HG02798 (cell line): ENCODE measurements around the gene MOB3B.
"Not testable (repeated sequence)": the region's sequence is repeated elsewhere in the genome, so short reads cannot be mapped to it uniquely, and the experiment has no call there.

Source experiments
- ATAC-seq: cut with Tn5 transposase; IDR thresholded peaks from one replicate; pipeline ENCODE4 v1.9.1; 2021; ENCODE audit warnings: mild to moderate bottlenecking; ENCODE audit not compliant: unreplicated experiment, poor library complexity

MOB3B gene

GRCh38 chr9:27519466-27520465 is 9.8 kb downstream of the MOB3B start:
- ATAC-seq = no peak

- no peak for ATAC-seq
These were observed 10.8 kb downstream of the MOB3B start for GRCh38 chr9:27518809-27519208.

- no peak for ATAC-seq
These were observed 11.6 kb downstream of the MOB3B start for GRCh38 chr9:27518006-27518405.

- no peak for ATAC-seq
These were observed 15.1 kb downstream of the MOB3B start for GRCh38 chr9:27514551-27514950.

- no peak for ATAC-seq
These were observed 17.8 kb downstream of the MOB3B start for GRCh38 chr9:27511771-27512170.

- no peak for ATAC-seq
These were observed 18.8 kb downstream of the MOB3B start for GRCh38 chr9:27510780-27511179.

- no peak for ATAC-seq
These were observed 22.6 kb downstream of the MOB3B start for GRCh38 chr9:27506981-27507380.

- no peak for ATAC-seq
These were observed 23.9 kb downstream of the MOB3B start for GRCh38 chr9:27505744-27506161.

GRCh38 chr9:27504259-27504658 is 25.4 kb downstream of the MOB3B start:
- ATAC-seq = peak; percentile 43

- ATAC-seq = no peak
These were observed 26.0 kb downstream of the MOB3B start for GRCh38 chr9:27503623-27504022.

GRCh38 chr9:27500902-27501301 is 28.7 kb downstream of the MOB3B start:
- not testable (repeated sequence) for ATAC-seq

- no peak for ATAC-seq
These were observed 30.2 kb downstream of the MOB3B start for GRCh38 chr9:27499451-27499850.

- no peak for ATAC-seq
These were observed 31.7 kb downstream of the MOB3B start for GRCh38 chr9:27497883-27498417.

- no peak for ATAC-seq
These were observed 33.5 kb downstream of the MOB3B start for GRCh38 chr9:27496135-27496504.

GRCh38 chr9:27495480-27496134 is 34.0 kb downstream of the MOB3B start:
- no peak for ATAC-seq

GRCh38 chr9:27491154-27491553 is 38.5 kb downstream of the MOB3B start:
- no peak for ATAC-seq

GRCh38 chr9:27489087-27489876 is 40.3 kb downstream of the MOB3B start:
- ATAC-seq = peak; percentile 94

- ATAC-seq = no peak
These were observed 41.7 kb downstream of the MOB3B start for GRCh38 chr9:27487927-27488326.

GRCh38 chr9:27487128-27487640 is 42.4 kb downstream of the MOB3B start:
- no peak for ATAC-seq

- peak; percentile 63 for ATAC-seq
These were observed 44.5 kb downstream of the MOB3B start for GRCh38 chr9:27485158-27485557.
